ENCODE measurements around the gene ZGPAT.

DNA sequence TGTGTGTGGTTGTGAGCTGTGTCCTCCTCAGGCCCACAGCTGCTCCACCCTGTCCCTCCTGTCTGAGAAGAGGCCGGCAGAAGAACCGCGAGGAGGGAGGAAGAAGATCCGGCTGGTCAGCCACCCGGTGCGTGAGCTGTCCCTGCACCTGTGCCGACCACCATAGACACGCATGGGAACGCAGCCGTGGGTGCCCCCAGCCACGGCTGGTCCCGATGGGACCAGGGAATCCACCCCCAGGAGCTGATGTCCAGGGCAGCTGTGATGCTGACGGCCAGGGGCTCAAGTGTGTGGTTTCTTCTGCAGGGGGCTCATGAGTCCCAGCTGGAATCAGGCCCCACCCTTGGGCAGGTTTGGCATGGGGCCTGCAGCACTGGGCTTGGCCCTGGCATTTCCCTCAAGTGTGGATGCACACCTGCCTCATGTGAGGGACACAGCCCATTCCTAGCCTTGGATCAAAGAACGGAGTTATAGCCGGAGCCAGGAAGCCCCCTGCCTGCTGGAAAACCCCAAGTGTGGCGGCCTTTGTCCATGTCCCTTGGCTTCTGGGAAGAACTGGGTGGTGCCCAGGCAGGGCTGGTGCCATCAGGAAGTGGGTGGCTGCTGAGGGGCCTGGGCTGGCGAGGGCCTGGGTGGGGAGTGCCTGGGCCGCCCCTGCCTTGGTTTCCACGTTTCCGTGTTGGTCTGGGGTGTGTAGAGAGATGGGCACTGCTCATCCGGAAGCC lies 16.0 kb upstream of the ZGPAT start:
- TF ChIP-seq, protein P1, sequence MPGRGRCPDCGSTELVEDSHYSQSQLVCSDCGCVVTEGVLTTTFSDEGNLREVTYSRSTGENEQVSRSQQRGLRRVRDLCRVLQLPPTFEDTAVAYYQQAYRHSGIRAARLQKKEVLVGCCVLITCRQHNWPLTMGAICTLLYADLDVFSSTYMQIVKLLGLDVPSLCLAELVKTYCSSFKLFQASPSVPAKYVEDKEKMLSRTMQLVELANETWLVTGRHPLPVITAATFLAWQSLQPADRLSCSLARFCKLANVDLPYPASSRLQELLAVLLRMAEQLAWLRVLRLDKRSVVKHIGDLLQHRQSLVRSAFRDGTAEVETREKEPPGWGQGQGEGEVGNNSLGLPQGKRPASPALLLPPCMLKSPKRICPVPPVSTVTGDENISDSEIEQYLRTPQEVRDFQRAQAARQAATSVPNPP (CRISPR knock-in tag; IDR thresholded peaks at IDR 0.05) = no peak
- no peak for TF ChIP-seq MATR3 (CRISPR knock-in tag; IDR thresholded peaks at IDR 0.05)
- no peak for TF ChIP-seq CAMTA2 (CRISPR knock-in tag; IDR thresholded peaks at IDR 0.05; ENCODE audit: borderline replicate concordance)
- TF ChIP-seq REST (IDR thresholded peaks at IDR 0.05; ENCODE audit: borderline replicate concordance in 1 of 2, low read depth in 1 of 2, low read length in 2 of 2) = no peak
- TF ChIP-seq ZNF558 (CRISPR knock-in tag; IDR thresholded peaks at IDR 0.05; ENCODE audit: borderline replicate concordance) = no peak
- TF ChIP-seq CREM (IDR thresholded peaks at IDR 0.05) = no peak
- TF ChIP-seq CREM (CRISPR knock-in tag; IDR thresholded peaks at IDR 0.05) = no peak
- TF ChIP-seq ZNF646 (CRISPR knock-in tag; IDR thresholded peaks at IDR 0.05) = no peak
- TF ChIP-seq CBX2 (IDR thresholded peaks at IDR 0.05; ENCODE audit: low read depth, low read length) = no peak
- TF ChIP-seq CBX2 (CRISPR knock-in tag; IDR thresholded peaks at IDR 0.05; ENCODE audit: low read depth) = no peak
- TF ChIP-seq CBX5 (CRISPR knock-in tag; IDR thresholded peaks at IDR 0.05; ENCODE audit: borderline replicate concordance) = no peak
- TF ChIP-seq, protein P2, sequence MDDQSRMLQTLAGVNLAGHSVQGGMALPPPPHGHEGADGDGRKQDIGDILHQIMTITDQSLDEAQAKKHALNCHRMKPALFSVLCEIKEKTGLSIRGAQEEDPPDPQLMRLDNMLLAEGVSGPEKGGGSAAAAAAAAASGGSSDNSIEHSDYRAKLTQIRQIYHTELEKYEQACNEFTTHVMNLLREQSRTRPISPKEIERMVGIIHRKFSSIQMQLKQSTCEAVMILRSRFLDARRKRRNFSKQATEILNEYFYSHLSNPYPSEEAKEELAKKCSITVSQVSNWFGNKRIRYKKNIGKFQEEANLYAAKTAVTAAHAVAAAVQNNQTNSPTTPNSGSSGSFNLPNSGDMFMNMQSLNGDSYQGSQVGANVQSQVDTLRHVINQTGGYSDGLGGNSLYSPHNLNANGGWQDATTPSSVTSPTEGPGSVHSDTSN (CRISPR knock-in tag; IDR thresholded peaks at IDR 0.05; ENCODE audit: borderline replicate concordance) = no peak
- TF ChIP-seq KDM4B (CRISPR knock-in tag; IDR thresholded peaks at IDR 0.05) = no peak
- TF ChIP-seq FOSL1 (CRISPR knock-in tag; IDR thresholded peaks at IDR 0.05; ENCODE audit: borderline replicate concordance) = no peak
